GM12878 (cell line): Measurements from ENCODE around the gene TM7SF3. TPM values are rescaled to one million over a fixed set of nuclear protein-coding genes. Genes with fewer than 3 reads are reported as not detected.

ENCODE experiments used
- ATAC-seq: fragments of 200-7000 bp; cut with Tn5 transposase; 3 replicates; pipeline ENCODE4 v1.9.1; 2020; ENCODE audit warnings: mild to moderate bottlenecking, moderate library complexity
- BruUV-seq: library from RNA; stranded (reverse); fragments of 400-500 nt; replicated peaks from 2 replicates; lab custom pipeline; 2021; lab: Mats Ljungman, UMichigan
- CTCF ChIA-PET: fragments of 300-600 bp; sonication (Branson Sonifier 250); formaldehyde crosslinking; extraction: SDS; loops from one replicate; lab custom pipeline; 2021; ENCODE audit warnings: inconsistent platforms; lab: Yijun Ruan, JAX
- POLR2A ChIA-PET: fragments of 350-600 bp; formaldehyde crosslinking; extraction: SDS; loops from one replicate; lab custom pipeline; 2021; ENCODE audit warnings: inconsistent platforms; lab: Charles Lee
- RAD21 ChIA-PET: fragments of 300-600 bp; sonication (Branson Sonifier 250); formaldehyde crosslinking; loops from one replicate; lab custom pipeline; 2023; ENCODE audit warnings: antibody characterized with exemption; ENCODE audit not compliant: unreplicated experiment; lab: Charles Lee
- SMC1A ChIA-PET: fragments of 300-600 bp; sonication (Branson Sonifier 250); formaldehyde crosslinking; loops from one replicate; lab custom pipeline; 2023; ENCODE audit not compliant: unreplicated experiment, uncharacterized antibody; lab: Charles Lee
- DNase-seq: peaks from one replicate; pipeline ENCODE4 v3.0.0-alpha.2; 2011; ENCODE audit warnings: low read depth, low spot score
- FAIRE-seq: peaks from 3 replicates; lab custom pipeline; 2011; peaks lifted over from hg19 to GRCh38; lab: Jason Lieb, UNC
- H2AFZ ChIP-seq: 2 replicates; pipeline ENCODE4 v1.6.0; 2011; ENCODE audit warnings: low read depth, low read length, control low read depth; ENCODE audit not compliant: control insufficient read depth
- H3K27ac ChIP-seq: 2 replicates; pipeline ENCODE4 v1.5.1; 2011; ENCODE audit warnings: control low read depth; ENCODE audit not compliant: control insufficient read depth, insufficient read depth
- H3K27me3 ChIP-seq, 2 experiments: replicated peaks in 1 of 2; 2 replicates each; pipeline versions ENCODE4 v1.6.0 to v1.6.1; 2011; ENCODE audit warnings: low read length in 1 of 2; ENCODE audit not compliant: control insufficient read depth in 2 of 2, insufficient read depth in 2 of 2
- H3K36me3 ChIP-seq, 2 experiments: 2 replicates each; pipeline ENCODE4 v1.5.1; 2011; ENCODE audit warnings: low read length in 1 of 2; ENCODE audit not compliant: control insufficient read depth in 2 of 2, insufficient read depth in 2 of 2
- H3K4me1 ChIP-seq: 2 replicates; pipeline ENCODE4 v1.6.1; 2011; ENCODE audit warnings: mild to moderate bottlenecking, low read length, moderate library complexity, mixed read lengths; ENCODE audit not compliant: control insufficient read depth, insufficient read depth
- H3K4me2 ChIP-seq: 2 replicates; pipeline ENCODE4 v1.6.0; 2011; ENCODE audit warnings: control low read depth; ENCODE audit not compliant: control insufficient read depth, insufficient read depth
- H3K4me3 ChIP-seq: fragments of 200-600 bp; sonication (generic); 2 replicates; pipeline ENCODE4 v1.5.1; 2016
- H3K79me2 ChIP-seq: 2 replicates; pipeline ENCODE4 v1.6.0; 2011; ENCODE audit warnings: low read length; ENCODE audit not compliant: control insufficient read depth, insufficient read depth
- H3K9ac ChIP-seq: 2 replicates; pipeline ENCODE4 v1.8.0; 2011; ENCODE audit warnings: low read length, control low read depth, mixed read lengths; ENCODE audit not compliant: control insufficient read depth, insufficient read depth
- H3K9me3 ChIP-seq: replicated peaks from 3 replicates; pipeline ENCODE4 v1.5.1; 2011; ENCODE audit warnings: mild to moderate bottlenecking, low read length; ENCODE audit not compliant: control insufficient read depth, insufficient read depth
- H4K20me1 ChIP-seq: 2 replicates; pipeline ENCODE4 v1.6.0; 2011; ENCODE audit not compliant: control insufficient read depth, insufficient read depth
- ATF2 ChIP-seq: IDR thresholded peaks from 2 replicates; pipeline ENCODE4 v1.6.1; 2012; ENCODE audit warnings: low read length, inconsistent platforms
- CREB1 ChIP-seq: IDR thresholded peaks from 2 replicates; pipeline ENCODE4 v1.6.1; 2012; ENCODE audit warnings: low read depth, mild to moderate bottlenecking, inconsistent platforms
- GATAD2B ChIP-seq: fragments of 450-650 bp; conservative IDR thresholded peaks from 2 replicates; pipeline ENCODE4 v1.6.1; 2017; ENCODE audit warnings: low read depth, mild to moderate bottlenecking, moderate library complexity
- RAD51 ChIP-seq: fragments of 450-650 bp; IDR thresholded peaks from 2 replicates; pipeline ENCODE4 v1.6.1; 2016; ENCODE audit warnings: moderate library complexity, mild to moderate bottlenecking, inconsistent platforms
- SMAD5 ChIP-seq: IDR thresholded peaks from 2 replicates; pipeline ENCODE4 v1.6.1; 2016; ENCODE audit warnings: antibody characterized with exemption, low read depth
- SMC3 ChIP-seq: IDR thresholded peaks from 2 replicates; pipeline ENCODE4 v1.6.1; 2011; ENCODE audit warnings: low read length, improper control_type of control experiment, borderline replicate concordance
- SRF ChIP-seq, 2 experiments: IDR thresholded peaks; 2 replicates each; pipeline ENCODE4 v1.6.1; 2011; ENCODE audit warnings: low read depth in 2 of 2, low read length in 2 of 2, mild to moderate bottlenecking in 1 of 2, moderate library complexity in 1 of 2
- TBL1XR1 ChIP-seq: IDR thresholded peaks from 2 replicates; pipeline ENCODE4 v1.6.1; 2012; ENCODE audit warnings: low read depth, low read length, improper control_type of control experiment
- WRNIP1 ChIP-seq: IDR thresholded peaks from 2 replicates; pipeline ENCODE4 v1.6.1; 2011; ENCODE audit warnings: low read depth, low read length, improper control_type of control experiment, borderline replicate concordance
- ZBTB4 ChIP-seq: fragments of 450-650 bp; formaldehyde crosslinking; IDR thresholded peaks from 2 replicates; pipeline ENCODE4 v1.4.0; 2022; ENCODE audit warnings: mild to moderate bottlenecking, moderate library complexity
- WGBS: methylation state at CpG from one replicate; pipeline ENCODE4 v1.1.6; 2016; ENCODE audit warnings: low lambda C conversion rate; ENCODE audit not compliant: insufficient replicate concordance, insufficient coverage; ENCODE audit errors: missing lambda C conversion rate; 5-methylcytosine and 5-hydroxymethylcytosine counted together
- in situ Hi-C: fragments of 300-500 bp; cut with MboI; formaldehyde crosslinking; loops from 9 replicates; pipeline ENCODE4 v1.14.3; 2018; ENCODE audit warnings: mixed read lengths
- intact Hi-C: fragments of 100-400 bp; cut with micrococcal nuclease; formaldehyde crosslinking; loops from one replicate; pipeline ENCODE4 v1.14.2; 2022; ENCODE audit not compliant: unreplicated experiment
- polyA plus RNA-seq, 11 experiments: library from polyadenylated mRNA; depleted of rRNA in 4 of 11; unstranded in 6 of 11; stranded (reverse) in 5 of 11; fragments of >200 nt; fragmentation: Nextera tagmentation in 4 of 11; fragmentation: Illumina TruSeq in 1 of 11; extraction: Ambion mirVana in 4 of 11; extraction: Trizol in 1 of 11; gene quantifications; 1 replicate in 1 of 11; 2 replicates in 10 of 11; pipeline versions ENCODE4 v1.2.1 to v1.2.3, GENCODE V29; 2011 to 2016; ENCODE audit warnings: inconsistent platforms in 2 of 11, missing spikeins in 2 of 11, low read depth in 1 of 11
- total RNA-seq, 4 experiments: library from RNA; depleted of rRNA in 3 of 4; stranded (reverse); fragments of >200 nt in 3 of 4; fragmentation: Illumina TruSeq in 1 of 4; extraction: Trizol in 1 of 4; gene quantifications; 2 replicates each; pipeline versions ENCODE4 v1.2.1 to v1.2.3, GENCODE V29; 2013 to 2021
- TF ChIP-seq, protein P1 (sequence below): fragments of 450-650 bp; IDR thresholded peaks from 2 replicates; pipeline ENCODE4 v1.6.1; 2016; ENCODE audit warnings: mild to moderate bottlenecking

TM7SF3 gene
- total and polyA plus RNA-seq, 10 of the 15 experiments (the other 5 are each of a cell fraction or from before 2014, with no cell fraction given), result 31.4 to 341 (median 74.8) TPM

DNA sequence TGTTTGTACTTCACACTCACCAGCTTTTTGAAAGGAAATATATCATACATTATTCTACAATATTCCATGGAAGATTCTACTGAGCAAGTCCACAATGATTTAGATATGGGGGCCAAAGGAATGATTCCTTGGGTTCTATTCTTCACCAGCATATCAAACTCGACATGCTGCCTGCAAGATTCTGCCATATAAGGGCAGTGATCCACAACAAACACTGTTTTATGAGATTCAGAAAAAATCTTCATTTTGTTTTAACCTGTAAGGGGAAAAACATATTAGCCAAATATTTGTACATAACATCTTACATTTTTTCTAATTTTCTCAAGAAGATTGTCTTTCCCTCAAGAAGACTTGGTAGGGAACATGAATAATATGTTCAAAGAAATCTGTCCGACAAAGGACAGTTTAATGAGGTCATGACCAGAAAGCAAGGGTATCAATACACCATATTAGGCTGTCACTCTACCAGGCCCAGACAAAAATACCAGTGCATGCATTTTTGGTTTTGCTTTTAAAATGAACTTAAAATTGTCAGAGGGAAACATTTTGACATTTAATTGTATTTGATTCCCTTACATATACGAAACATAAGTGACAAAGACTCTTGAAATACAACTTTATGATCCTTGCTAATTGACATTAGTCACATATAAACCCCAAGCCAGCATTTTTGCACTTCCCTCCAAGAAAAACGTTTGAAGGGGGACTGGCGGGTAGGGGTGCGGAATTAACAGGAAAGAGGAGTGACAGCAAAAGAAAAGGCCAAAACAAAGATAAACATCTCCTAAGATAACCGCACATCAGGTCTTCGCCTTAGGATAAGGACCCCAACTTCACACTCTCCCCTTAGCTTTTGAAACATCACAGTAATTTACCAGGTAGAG lies 77.4 kb downstream of the TM7SF3 start:
- Histone ChIP-seq H3K4me3 (peak overlapping the region; percentile 99), H2AFZ (no peak overlapping the region; the same call in 1 of the 2 replicates), H3K79me2 (peaks cover 91% of the 10 kb centered on the region), H3K4me1 (no peaks in the 10 kb centered on the region), H3K4me2 (peak overlapping the region; percentile 89), H3K9ac (peak overlapping the region; percentile 86), H3K27me3 (no peaks in the 10 kb centered on the region), H4K20me1 (no peaks in the 10 kb centered on the region), H3K9me3 (no peaks in the 10 kb centered on the region), H3K27ac (peak overlapping the region; percentile 94), H3K36me3 (0 out of 4 replicates have a peak, but pooled peaks cover 0 to 7% of the 10 kb centered on the region in 2 experiments)
- intact Hi-C loops (loop anchor here (10.0 kb wide), 2 partner anchors 208 to 308 kb away; partner anchors contain the start of gene STK38L), in situ Hi-C loops (no loop called here)
- ChIA-PET SMC1A (interaction anchor here (0.6 to 1.9 kb wide), 9 partner anchors 9 to 74 kb away, joined by 3 to 7 read pairs (median 3); no protein-coding TSS in a partner anchor), CTCF (interaction anchor here (0.8 to 1.1 kb wide), 3 partner anchors 52 to 388 kb away, joined by 3 read pairs; no protein-coding TSS in a partner anchor), RAD21 (interaction anchor here (1.1 to 2.8 kb wide), 4 partner anchors 35 to 73 kb away, joined by 3 to 10 read pairs (median 6); no protein-coding TSS in a partner anchor), POLR2A (interaction anchor here (1.0 to 1.2 kb wide), 3 partner anchors 10 to 104 kb away, joined by 3 to 4 read pairs (median 3); partner anchors contain the start of gene ITPR2)
- DNase-seq (no peak), FAIRE-seq (no peak), ATAC-seq (no peak)
- no peak for TF ChIP-seq ZBTB4
- no peak for TF ChIP-seq CREB1
- TF ChIP-seq, protein P1, sequence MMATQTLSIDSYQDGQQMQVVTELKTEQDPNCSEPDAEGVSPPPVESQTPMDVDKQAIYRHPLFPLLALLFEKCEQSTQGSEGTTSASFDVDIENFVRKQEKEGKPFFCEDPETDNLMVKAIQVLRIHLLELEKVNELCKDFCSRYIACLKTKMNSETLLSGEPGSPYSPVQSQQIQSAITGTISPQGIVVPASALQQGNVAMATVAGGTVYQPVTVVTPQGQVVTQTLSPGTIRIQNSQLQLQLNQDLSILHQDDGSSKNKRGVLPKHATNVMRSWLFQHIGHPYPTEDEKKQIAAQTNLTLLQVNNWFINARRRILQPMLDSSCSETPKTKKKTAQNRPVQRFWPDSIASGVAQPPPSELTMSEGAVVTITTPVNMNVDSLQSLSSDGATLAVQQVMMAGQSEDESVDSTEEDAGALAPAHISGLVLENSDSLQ, result peak; percentile 87
- TF ChIP-seq TBL1XR1, result no peak
- peak in 1 of 2 experiments; percentile 71; a peak in 1 of 4 replicates for TF ChIP-seq SRF (IDR thresholded peaks at IDR 0.05; ENCODE audit: low read depth in 2 of 2, low read length in 2 of 2)
- TF ChIP-seq SMC3, result no peak
- no peak for TF ChIP-seq WRNIP1
- 0 out of 2 replicates have a peak, but pooled peaks have one; percentile 9 for TF ChIP-seq SMAD5
- TF ChIP-seq ATF2, result no peak
- no peak for TF ChIP-seq RAD51
- TF ChIP-seq GATAD2B, result no peak
- BruUV-seq, result no TSS peak
- WGBS, result 0% methylated on average over 8 of the region's 8 CpGs
